Medulla oblongata (tissue), 1 donor: Measurements from ENCODE around the gene BRCA2.

ENCODE experiments used
- DNase-seq: peaks from one replicate; pipeline ENCODE4 v3.0.0-alpha.2; 2015; ENCODE audit errors: extremely low spot score

The BRCA2 gene

DNA sequence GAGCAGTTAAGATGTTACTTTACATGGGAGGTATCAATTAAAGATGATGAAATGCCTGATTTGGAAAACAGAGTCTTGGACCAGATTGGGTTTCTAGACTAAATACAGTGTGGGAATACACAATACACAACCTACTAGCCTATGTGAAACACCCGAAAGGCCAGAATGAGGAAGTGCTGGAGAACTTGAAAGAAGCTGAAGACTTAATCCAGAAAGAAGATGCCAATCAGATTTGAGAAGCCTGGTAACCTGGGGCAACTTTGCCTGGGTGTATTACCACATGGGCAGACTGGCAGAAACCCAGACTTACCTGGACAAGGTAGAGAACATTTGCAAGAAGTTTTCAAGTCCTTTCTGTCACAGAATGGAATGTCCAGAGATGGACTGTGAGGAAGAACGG, 69.4 kb downstream of the BRCA2 start:
- no peak for DNase-seq

DNA sequence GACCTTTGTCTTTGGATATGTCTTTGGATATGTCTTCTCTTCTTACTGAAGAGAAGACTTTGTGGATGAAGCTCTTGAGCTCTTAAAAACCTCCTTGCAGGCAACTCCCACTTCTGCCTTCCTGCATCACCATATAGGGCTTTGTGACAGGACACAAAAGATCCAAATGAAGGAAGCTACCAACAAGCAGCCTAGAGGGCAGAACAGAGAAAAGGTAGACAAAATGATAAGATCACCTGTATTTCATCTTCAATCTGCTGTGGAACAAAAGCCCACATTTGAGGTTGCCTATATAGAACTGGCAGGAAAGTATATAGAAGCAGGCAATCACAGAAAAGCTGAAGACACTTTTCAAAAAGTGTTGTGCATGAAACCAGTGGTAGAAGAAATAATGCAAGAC, 70.1 kb downstream of the BRCA2 start:
- DNase-seq = no peak

DNA sequence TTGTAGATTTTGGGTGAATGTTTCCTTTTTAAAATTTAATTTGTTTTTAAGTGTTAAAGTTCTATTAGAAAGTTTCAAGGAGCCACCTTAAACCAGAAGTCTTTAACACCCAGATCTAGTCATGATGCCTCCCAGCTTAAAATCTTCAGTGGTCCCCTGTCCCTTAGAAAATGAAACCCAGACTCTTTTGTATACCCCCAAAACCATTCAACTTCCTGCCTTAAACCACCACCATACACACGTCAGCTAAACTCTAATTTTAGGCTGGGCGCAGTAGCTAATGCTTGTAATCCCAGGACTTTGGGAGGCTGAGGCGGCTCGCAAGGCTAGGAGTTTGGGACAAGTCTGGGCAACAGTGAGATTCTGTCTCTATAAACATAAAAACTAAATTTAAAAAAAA, 74.7 kb downstream of the BRCA2 start:
- no peak for DNase-seq

DNA sequence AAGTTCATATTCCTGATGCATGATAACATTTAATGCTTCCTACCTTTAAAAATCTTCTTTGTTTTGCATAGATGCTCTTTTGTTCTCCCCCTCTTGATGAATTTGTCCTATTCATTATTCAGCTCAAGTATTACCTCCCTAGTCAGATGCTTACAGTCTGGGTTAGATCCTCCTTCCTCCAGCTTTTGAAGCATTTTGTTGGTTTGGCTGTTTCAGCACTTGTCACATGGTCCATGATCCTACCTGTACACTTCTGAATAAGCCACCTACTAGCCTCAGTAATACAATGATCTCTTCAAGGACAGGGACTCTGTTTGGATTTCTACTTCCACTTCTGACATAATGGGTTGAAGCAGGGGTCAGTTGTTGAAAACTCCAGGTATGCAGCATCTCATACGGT, 75.2 kb downstream of the BRCA2 start:
- DNase-seq = no peak

DNA sequence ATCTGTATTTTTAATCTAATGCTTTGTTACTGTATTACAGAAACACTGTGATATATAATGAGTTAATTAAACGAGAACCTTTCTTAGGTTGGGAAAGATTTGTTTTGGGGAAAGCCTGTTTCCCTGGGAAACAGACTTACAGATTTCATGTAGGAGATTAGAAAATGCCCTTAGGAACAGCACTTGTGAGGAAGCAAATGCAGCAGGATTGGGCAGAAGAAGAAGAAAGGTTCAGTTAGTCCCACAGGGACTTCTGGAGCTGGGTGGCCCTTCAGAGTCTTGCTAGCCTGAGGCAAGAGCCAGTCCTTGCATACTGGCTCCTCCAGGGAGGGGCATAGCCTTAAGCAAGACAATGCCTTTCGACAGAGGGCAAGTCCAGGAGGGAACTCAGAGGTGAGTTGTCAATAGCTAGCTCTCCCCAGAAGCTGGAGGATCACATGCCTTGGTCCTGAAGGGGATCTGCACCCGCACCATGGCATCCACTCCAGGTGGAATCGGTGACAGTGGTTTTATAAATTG, 75.9 kb downstream of the BRCA2 start:
- DNase-seq = no peak

DNA sequence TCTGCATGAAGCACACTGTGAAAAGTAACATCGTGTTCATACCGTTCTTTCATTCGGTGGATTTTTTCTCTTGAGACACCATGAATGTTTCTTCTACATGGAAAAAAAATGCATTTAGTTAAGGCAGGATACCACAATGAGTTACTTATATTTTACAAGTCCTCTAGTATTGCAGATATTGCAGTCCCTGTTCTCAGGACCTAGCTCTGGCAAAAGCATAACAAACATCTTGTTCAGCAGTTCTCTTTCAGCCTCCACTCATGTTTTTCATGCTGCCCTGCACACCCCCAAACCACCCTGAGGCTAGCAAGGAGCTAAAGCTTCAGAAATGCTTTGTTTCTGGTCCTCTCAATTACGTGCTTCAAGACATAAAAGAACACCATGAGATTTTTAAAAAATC, 87.8 kb downstream of the BRCA2 start:
- DNase-seq = peak; percentile 19

DNA sequence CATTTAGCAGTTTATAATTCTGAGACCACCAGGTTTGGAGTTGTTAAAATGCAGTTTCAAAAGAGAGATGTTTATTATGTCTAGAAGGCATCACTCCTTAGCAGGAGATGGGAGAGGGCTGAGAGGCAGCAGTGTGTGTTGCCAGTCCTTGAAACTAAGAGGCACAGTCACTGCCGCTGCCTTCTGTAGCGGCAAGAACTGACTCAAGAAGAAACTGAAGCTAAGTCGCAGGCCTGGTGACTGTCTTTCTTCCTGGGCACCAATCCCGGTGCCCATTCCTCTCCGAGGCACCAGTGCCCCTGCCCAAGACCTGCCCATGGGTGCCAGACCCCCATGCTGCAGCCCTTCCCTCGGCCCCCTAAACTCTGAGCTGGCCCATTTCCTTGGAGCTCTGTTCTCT, 92.5 kb downstream of the BRCA2 start:
- DNase-seq = no peak

DNA sequence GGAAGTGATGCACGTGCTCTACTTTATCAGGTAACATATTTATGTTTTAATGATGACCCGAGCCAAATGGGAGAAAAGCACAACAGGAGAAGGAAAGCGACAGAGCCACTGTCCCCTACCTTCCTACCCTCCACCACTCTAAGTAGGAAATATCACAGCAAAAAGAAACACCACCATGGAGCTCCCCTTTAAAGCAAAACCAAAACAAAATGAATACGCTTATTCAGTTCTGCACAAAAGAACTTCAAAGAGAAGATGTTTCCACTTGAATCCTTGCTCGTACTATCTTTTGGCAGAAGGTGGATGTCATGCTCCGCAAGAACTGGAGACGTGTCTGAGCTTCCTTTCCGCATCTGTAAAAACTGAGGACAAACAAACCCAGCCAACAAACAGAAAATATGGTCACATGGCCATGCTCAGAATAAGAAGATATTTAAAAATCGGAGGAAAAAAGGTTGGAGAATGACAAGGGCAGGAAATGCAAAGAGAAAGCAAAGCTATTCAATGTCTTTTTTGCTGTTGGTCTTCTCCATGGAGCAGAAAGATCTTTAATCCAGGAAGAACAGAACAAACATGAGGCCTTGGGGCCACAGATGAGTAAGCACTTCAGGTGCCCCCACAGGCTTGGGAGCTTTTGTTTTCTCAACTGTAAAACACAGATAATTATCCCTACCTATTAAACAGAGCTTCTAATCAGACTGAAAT, 93.1 kb downstream of the BRCA2 start:
- no peak for DNase-seq

DNA sequence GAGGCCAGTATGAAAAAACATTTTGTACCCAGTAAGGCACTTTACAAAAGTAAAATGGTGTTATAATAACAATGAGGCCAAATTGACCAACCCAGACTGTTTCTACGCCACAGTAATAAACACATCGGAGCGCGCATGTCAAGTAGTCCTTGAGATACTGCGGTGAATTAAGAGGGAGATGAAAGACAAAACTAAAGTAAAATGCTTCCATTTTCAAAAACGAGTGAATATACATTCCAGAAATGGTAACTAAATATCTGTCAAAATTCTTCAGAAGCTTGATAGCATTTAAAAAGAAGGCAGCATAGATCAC, 93.6 kb downstream of the BRCA2 start:
- no peak for DNase-seq

DNA sequence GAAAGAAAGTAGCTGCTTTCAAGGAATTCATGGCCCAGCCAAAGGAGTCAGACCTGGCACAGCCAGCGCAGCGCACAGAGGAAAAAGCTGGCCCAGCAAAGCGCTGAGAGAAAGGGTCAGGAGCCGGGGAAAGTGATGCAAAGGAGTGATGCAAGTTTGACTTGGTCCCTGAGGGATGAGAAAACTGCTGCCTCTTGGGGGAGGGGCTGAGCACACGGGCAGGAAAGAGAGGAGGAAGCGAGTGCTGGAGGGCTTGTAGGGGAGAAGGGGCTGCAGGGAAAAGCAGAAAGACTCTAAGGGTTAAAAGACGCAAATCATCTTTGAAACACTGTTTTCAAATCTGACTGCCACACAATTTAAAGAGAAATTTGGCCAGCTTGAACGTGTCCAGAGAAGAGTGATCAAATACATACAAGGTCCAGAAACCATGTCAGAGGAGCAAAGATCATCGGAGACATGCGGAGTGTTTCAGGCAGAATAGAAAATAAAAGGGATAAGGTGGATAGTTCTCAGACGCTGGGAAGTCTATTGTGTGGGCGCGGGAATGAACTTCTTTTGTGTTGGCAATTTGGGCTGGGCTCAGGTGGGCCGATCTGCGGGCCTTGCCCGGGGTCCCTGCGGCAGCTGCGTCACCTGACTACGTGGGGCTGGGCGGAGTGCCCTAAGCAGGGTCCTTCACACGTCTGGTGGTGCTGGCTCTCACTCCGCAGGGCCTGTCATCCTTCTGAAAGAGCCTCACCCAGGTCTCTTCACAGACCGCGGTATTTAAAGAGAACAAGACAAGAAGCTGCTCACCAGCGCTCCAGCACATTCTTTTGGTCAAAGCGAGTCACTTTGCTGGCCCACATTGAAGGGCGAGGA, 94.5 kb downstream of the BRCA2 start:
- peak; percentile 62 for DNase-seq

DNA sequence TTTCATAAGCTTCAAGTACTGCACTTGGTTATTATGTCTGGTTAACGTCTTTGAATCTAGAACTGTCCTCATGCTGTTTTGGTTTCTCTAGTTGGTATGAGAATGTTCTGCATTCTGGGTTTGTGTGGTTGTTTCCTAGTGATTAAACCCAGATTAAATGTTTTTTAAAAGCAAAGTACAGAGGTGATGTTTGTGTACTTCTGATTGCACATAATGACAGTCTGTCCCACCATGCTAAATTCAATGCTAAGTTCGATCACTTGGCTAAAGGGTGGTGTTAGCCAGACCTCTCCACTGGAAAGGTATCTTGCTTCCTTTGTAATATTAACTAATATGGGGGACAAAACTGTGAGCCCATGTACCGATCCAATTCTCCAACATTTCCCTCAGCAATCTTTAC, 98.0 kb downstream of the BRCA2 start:
- DNase-seq = no peak

DNA sequence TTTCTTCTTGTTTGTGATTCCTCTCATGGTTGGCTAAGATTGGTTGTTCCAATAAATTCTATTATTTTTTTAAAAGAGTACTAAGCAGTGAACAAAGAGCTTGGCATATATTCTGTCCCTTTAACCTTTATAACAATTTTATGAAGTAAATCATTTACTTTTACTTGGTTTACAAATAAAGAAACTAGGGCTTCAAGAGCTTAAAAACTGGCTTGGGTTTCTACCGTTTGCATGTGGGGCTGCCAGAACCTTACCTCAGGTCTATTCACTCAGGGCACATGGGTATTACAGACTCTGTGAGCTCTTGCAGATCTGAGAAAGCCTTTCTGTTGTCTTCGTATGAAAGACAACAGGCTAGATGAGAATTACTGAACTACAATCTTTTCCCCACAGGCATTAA, 99.3 kb downstream of the BRCA2 start:
- no peak for DNase-seq

DNA sequence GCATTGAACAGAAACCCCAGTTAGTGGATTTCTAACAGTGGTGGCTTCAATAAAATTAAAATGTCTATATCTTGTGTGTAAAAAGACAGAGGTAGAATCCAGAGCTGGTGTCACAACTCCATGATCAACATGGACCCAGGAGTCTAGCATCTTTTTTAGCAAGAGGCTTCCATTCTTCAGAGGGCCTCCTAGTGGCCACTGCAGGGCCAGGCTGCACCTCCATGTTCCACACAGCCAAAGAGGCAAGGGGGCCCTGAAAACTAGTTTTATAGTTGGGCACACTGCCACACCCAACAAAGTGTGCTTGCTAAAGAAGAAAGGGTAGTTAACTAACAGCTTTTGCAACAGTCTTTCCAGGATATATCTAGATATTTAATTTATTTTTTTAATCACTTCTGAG, 99.7 kb downstream of the BRCA2 start:
- DNase-seq = no peak

DNA sequence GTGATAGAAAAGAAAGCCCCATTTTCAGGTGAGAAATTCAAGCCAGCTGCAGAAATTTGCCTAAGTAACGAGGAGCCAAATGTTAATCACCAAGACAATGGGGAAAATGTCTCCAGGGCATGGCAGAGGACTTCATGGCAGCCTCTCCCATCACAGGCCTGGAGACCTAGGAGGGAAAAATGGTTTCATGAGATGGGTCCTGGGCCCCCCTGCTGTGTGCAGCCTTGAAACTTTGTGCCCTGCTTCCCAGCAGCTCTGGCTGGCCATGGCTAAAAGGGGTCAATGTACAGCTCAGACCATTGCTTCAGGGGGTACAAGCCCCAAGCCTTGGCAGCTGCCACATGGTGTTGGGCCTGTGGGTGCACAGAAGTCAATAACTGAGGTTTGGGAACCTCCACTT, 102.7 kb downstream of the BRCA2 start:
- no peak for DNase-seq

DNA sequence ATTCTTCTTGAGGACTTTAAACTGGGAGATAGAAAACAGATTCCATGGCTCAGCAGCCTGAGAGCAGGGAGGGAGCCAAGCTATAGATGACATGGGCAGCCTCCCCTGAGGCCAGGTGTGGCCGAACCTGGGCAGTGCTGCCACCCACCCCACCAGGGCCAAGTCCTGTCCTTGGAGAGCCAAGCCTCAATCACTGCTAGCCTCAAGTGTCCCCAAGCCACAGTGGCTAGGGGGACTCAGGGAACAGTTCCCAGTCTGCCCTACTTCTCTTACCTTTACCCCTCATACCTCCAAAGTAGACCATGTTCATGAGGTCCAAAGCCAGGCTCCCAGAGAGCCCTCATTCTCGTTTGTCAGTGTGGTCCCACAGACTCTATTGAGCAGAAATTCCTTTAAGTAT, 104.6 kb downstream of the BRCA2 start:
- DNase-seq = no peak

DNA sequence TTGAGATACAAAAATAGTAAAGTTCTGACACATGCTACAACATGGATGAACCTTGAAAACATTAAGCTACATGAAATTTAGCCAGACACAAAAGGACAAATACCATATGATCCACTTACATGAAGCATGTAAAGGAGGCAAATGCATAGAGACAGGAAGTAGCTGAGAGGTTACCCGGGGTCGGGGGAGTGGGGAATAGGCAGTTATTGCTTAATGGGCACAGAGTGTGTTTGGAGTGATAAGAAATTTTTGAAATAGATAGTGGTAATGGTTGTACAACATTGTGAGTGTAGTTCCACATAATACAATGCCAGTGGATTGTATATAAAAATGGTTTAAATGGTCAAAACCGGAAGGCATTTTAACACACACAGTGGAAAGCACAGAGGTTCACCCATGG, 108.3 kb downstream of the BRCA2 start:
- DNase-seq = no peak

DNA sequence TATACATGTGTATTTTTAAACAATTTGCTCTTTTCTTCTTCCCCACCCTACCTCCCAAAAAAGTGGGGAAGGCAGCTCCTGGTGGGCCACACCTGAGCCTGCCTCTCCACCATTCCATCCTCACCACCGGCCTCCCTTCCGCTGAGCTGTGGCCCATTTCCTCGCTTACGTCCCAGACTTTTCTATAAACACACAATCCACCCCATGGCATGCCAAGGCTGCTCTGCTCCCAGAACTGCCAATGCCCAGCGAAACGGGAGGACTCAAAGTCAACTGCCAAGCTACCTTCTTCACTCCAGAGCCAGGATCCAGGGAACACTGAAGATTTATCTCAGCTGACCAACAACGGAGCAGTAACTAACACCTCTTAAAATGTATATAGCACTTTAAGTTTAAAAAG, 109.8 kb downstream of the BRCA2 start:
- peak; percentile 57 for DNase-seq

DNA sequence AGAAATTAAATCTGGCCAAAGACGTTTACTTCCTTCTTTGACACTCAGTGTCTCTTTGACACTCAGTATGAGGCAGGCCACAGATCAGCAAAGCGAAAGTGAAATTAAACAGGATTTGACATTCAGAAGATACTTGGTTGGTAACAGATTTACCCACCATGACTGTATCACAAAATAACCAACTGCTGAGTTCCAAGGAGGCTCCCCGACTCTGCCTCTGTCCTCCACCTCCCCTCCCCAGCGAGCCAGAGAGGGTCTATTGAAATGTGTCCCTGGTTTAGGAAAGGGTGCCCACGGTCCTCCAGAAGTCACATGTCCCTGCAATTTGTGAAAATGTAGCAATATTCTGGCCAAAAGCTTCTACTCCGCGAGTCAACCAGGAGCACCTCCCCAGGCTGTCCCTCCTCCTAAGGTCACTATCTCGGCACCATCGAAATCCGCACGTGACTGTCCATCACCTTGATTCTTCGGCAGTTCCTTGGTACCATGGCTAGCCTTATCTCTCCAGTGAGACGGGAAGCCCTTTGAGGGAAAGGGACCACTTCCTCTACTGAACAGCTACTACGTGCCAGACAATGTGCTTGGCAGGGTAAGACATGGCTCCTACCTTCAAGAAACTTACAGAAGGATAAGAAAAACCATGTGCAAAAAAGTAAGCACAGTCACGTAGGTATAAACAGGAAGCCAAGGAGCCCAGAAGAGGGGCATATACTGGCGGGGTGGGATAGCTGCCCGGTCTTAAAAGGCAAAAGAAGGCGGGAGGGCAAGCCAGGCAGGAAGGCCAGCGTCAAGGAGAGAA, 111.1 kb downstream of the BRCA2 start:
- peak; percentile 75 for DNase-seq

DNA sequence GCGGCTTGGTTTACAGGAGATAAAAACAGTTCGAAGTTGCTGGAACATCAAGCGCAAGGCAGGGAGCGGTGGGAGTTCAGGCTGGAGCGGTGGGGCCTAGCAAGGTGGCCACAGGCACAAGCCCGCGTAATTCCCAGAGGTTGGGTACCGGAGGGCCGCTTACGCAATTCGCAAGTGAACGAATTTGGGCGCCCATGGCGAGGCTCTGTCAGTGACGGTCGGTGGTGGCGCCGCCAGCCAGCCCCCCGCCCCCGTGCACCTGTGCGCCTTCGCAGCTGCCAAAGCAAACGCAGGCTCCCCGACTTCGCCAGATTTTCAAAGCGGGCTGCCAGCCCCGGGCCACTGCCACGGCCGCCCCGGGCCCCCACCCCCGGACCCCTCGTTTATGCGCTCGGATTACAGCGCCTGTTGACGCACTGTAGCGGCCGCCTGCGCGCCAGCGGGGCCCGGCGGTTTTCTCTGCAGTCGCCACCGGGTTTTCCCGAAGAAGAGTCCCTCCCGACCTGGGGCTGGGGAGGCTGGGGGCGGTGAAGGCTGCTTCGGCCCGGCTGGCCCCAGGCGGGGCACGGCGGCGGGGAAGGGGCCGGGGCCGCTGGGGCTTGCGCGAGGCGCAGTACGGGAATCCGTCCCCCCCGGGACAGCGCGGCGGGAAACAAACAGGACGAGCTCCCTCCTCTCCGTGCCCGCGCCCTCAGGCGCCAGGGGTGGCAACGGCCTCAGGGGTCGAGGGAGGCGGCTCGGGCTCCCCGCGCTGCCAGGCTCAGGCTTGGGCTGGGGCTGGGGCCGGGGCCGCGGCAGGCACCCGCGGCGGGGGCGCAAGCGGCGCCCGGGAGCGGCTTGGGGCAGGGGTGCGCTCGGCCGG, 111.9 kb downstream of the BRCA2 start:
- DNase-seq = no peak

DNA sequence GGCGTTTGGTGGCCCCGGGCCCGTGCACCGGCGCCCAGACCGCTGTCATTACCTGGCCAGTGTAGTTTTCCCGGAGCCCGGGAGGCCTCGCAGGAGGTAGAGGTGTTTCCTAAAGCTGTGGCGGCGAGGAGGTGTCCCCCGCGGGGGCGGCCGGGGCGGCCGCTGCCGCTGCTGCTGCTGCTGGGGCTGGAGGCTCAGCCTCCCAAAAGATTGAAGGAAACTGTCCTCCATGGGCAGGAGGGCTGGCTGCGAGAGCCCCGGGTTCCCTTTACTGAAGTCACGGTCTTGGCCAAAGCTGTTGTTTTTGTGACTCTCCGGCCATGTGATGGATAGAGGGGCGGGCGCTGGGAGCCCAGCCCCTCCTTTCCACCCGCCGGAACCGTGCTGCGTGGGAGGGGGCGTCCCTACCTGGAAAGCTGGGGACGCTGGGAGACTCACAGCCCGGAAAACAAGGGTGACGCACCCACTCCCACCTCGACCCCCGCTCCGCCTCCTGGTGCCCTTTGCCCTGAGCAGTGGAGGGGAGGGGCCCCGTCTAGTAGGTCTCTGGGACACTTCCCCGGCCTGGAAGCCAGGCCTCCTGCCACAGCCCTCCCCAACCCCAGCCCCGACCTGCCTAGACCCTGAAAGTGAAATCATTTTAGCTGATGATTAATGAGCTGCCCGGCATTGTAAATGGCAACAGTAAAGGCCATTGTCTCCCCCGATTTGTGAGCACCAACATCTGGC, 112.7 kb downstream of the BRCA2 start, which contains the start of gene N4BP2L1:
Gene N4BP2L1, minus strand, starts transcription at position 279 of the 729 bp plus-strand sequence. Its CDS starts 48 bp downstream, at position 231.
- DNase-seq = peak; percentile 90
